CD4-positive, alpha-beta T cell treated with Interleukin-6 for 4 hours (primary cell): Measurements from ENCODE around the gene TAF9B.
"Not testable (repeated sequence)": the region's sequence is repeated elsewhere in the genome, so short reads cannot be mapped to it uniquely, and the experiment has no call there.

Source experiments
- DNase-seq: peaks from one replicate; pipeline ENCODE4 v3.0.0-alpha.2; 2020; ENCODE audit warnings: mixed read lengths

TAF9B gene, protein sequence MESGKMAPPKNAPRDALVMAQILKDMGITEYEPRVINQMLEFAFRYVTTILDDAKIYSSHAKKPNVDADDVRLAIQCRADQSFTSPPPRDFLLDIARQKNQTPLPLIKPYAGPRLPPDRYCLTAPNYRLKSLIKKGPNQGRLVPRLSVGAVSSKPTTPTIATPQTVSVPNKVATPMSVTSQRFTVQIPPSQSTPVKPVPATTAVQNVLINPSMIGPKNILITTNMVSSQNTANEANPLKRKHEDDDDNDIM

DNA sequence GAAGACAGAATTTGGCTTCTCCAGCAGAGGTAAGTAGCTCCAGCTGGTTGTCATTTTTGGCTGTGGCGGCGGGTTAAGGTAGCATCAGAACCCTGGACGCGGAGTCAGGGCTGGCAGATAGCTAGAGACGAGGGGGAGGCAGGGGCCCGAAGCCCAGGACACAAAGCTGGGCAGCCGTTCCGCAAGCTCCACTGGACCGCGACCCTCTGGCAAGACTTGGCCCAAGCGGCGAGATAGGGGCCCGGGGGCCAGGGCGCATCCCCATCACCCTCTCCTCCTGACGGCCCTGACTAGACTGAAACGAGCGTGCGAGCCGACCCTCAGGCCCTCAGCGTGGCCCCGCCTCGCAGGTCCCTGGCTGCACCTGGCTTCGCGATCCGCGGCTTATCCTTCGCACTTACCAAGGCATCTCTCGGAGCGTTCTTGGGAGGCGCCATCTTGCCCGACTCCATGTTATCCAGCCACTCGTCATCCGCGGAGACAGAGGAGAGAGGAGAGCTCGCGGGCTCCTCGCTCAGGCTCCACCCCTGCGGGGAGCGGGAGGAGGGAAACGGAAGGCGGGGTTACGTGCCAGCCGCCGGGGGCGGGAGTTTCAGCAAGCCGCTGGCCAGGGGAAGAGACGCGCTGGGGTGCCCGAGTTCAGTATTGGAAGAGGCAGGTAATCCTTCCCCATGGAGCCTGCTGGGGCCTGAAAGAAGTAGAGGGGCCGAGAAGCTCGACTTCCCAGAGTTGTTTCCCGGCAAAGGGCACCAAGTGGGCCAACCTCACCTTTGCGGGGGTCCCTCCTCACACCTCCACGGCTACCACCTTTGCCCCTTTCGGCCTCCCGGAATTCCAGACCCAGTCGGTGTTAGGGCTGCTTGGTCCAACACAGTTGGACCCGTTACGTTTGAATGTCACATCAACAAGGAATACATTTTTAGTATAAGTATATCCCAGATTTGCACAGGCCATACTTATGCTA lies at the start of gene TAF9B:
TAF9B (minus strand) TSS at position 491 of the 964 bp plus-strand sequence; CDS start at position 452, 39 bp downstream.
- DNase-seq: peak; percentile 86

DNA sequence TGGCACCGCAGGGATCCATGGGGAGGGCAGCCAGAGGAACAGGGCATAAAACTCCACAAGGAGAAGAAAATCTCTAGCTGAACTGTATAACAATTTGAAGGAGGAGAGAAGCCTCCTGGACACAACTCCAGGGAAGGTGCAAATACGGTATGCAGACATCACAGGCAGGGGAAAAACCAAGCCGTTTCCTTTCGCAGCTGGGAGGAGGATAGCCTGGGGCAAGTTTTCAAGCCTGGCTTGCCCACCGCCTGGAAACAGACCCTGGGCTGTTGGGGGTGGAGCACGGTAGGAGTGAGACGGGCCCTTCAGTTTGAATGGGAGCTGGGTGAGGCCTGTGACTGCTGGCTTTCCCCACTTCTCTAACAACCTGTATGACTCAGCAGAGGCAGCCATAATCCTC lies 43.4 kb upstream of the TAF9B start:
- no peak for DNase-seq

DNA sequence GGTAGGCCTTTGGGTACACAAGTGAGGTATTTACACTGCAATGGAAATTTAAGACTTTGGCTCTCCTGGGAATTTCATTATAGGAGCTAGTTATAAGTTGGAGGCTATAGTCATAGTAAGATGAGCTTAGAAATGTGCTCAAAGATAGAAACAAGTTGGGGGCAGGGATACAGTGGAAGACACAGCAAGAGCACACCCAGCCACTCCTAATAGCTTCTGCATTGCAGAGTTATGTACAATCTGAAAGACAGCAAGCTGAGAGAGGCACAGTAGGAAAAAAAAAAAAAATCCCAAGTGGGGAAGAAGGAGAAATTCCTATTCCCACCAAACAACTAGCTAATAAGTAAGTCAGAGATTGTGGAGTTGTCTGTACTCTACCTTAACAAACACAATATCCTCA lies 41.9 kb upstream of the TAF9B start:
- DNase-seq: no peak

DNA sequence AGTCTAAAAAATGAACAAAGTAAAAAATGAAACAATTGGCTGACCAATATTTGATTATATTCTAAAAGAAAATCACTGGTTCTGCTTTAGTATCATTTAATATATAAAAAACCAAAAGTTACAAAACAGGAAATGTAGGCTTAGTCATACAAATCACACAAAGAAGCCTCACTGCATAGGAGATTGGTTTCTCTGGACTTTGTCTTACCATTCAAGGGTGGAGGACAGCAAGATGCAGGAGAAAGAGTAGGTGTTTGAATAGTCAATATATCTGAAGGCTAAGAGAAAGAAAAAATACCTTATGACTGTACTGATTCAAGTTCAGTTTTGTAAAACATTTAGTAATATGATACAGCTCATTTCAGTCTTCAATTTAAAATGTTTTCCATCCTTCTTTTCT lies 28.6 kb upstream of the TAF9B start:
- DNase-seq: no peak

DNA sequence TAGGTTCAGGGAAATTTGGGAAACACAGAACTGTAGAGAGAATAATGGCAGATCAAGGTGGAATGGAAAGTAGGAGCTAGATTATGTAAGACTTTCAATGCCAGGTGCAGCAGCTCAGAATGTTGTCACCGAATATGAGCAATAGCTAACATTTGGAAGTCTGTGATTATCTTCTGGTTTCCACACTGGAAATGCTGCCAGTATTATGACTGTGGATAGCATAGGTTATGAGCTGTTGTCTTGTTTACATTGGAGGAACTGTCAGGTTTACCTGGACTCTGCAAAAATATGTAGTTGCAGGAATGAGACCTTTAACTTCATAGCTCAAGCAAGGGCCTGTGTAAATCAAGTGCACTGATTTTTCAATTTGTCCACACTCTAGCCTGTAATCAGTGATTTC lies 26.0 kb upstream of the TAF9B start:
- DNase-seq: no peak

DNA sequence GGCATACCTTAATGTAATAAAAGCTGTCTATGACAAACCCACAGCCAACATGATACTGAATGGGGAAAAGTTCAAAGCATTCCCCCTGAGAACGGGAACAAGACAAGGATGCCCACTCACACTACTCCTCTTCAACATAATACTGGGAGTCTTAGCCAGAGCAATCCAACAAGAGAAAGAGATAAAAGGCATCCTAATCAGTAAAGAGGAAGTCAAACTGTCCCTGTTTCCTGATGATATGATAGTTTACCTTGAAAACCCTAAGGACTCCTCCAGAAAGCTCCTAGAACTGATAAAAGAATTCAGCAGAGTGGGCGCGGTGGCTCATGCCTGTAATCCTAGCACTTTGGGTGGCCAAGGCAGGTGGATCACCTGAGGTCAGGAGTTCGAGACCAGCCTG lies 23.7 kb upstream of the TAF9B start:
- not testable (repeated sequence) for DNase-seq

DNA sequence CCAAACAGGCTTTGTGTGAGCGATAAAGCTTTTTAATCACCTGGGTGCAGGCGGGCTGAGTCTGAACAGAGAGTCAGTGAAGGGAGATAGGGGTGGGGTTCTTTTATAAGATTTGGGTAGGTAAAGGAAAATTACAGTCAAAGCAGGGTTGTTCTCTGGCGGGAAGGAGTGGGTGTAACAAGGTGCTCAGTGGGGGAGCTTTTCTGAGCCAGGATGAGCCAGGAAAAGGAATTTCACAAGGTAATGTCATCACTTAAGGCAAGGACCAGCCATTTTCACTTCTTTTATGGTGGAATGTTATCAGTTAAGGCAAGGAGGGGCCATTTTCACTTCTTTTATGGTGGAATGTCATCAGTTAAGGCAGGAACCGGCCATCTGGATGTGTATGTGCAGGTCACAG lies 21.3 kb upstream of the TAF9B start:
- DNase-seq: not testable (repeated sequence)

DNA sequence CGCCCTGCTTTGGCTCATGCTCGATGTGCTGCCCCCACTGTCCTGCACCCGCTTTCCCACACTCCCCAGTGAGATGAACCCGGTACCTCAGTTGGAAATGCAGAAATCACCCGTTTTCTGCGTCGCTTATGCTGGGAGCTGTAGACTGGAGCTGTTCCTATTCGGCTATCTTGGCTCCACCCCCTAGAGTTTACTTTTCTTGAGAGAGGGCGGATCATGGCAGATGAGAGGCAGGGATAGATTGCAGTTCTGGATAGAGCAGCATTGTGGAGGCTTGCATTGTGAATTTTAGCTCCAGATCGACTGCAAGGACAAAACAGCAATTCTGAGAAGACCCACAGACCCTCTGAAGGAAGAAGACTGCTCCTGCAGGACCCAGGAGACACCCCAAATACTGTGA lies 18.4 kb upstream of the TAF9B start:
- not testable (repeated sequence) for DNase-seq

DNA sequence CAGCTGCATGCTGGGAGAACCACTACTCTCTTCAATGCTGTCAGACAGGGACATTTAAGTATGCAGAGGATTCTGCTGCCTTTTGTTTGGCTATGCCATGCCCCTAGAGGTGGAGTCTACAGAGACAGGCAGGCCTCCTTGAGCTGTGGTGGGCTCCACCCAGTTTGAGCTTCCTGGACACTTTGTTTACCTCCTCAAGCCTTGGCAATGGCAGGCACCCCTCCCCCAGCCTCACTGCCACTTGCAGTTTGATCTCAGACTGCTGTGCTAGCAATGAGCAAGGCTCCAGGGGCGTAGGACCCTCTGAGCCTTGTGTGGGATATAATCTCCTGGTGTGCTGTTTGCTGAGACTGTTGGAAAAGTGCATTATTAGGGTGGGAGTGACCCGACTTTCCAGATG lies 17.9 kb upstream of the TAF9B start:
- DNase-seq: peak; percentile 20

DNA sequence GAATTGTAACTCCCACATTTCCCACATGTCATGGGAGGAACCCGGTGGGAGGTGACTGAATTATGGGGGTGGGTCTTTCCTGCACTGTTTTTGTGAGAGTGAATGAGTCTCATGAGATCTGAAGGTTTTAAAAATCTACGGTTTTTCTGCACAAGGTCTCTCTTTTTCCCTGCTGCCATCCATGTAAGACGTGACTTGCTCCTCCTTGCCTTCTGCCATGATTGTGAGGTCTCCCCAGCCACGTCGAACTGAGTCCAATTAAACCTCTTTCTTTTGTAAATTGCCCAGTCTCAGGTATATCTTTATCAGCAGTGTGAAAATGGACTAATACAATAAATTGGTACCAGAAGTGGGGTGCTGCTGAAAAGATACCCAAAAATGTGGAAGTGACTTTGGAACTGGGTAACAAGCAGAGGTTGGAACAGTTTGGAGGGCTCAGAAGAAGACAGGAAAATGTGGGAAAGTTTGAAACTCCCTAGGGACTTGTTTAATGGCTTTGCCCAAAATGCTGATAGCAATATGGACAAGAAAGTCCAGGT lies 7.6 kb upstream of the TAF9B start:
- DNase-seq: not testable (repeated sequence)

DNA sequence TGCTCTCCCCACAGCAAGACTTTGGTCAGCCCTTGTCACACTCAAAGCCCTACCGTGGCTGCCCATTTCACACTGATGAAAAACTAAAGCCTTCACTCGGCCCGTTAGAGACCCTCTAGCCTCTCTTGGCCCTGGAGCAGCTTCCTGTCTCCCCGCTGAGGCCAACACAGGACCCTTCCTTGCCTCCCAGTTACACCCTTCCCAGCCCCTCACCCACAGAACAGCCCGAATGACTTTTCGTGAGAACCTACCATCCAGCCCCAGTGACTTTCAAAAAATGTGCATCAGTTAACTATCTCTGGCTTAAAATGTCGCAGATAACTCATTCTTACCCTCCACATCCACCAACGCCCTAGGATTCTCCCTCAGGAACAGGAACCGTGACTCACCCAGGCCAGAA lies 756 bp upstream of the TAF9B start:
- DNase-seq: no peak

DNA sequence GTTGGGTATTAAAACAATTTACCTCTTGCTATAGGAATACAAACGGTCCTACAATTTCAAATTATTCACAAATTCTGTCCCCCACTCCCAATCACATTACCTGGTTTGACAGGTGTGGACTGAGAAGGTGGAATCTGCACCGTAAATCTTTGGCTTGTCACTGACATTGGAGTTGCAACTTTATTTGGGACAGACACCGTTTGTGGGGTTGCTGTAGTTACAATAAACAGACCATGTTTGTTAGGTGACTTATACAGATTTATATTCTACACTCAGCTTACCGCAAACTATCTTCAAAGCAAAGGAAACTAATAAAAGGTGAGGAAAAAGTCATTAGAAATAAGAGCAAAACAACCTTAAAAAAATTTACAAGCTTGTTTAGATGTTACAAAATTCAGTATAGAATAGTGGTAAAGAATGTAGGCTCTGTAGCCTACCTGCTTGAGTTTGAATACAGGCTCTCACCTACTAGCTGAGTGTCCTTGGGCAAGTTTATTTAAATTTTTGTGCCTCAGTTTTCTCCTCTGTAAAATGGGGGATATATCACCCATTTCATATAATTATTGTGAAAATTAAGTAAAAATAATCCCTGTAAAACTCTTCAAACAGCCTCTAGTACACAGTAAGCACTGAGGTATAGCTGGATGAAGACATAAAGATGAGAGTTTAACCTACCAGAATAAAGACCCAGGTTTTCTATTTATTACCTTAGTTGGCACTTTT lies 6.1 kb downstream of the TAF9B start:
- DNase-seq: no peak

DNA sequence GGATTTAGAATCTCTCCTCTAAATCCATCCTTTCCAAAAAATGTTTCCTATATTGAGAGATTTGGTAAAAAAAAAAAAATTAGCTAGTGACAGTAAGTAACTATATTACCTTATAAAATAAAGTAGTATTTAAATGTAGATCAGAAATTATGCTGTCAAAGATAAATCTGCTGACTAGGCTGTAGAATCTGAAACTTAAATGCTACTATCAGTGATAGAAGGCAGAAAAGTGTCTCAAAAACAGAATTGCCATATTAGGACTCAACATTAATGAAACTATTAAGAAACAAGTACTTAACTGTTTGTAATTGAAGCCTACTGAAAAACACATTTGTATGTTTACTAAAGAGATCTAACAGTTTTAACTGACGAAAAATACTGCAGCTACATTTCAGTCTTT lies 8.3 kb downstream of the TAF9B start:
- DNase-seq: no peak

DNA sequence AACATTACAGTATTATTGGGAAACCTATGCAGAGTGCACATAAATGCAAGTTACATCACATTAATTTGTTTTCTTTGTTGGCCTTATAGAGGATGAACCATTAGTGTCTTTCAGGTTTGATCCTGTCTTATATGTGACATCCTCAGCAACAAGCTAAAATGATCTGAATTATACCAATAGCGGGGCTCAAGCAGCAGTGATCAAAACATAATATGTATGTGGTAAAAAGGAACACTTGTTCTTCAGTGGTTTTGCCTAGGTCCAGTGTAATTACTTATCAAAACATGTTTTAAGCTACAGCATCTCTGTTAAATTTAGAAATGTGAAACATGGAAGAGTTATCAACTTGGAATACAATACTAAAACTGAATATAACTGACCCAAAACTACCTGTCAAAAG lies 9.1 kb downstream of the TAF9B start:
- DNase-seq: no peak

DNA sequence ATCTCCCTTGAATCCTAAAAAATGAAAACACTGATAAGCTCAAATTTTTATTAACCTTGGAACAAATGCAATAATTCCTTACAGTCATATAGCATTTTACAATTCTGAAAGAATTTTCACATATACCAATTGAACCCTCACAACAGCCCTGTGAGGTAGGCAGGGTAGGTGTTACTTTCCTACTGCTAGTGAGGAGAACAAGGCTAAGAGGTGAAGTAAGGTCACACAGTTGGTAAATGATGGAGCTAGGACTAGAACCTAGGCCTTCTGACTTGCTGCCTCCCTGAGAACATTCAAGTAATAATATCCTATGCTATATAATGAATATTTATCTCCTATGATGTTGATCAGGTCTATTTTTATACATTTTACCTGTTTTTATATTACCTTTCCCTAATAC lies 9.7 kb downstream of the TAF9B start:
- no peak for DNase-seq

DNA sequence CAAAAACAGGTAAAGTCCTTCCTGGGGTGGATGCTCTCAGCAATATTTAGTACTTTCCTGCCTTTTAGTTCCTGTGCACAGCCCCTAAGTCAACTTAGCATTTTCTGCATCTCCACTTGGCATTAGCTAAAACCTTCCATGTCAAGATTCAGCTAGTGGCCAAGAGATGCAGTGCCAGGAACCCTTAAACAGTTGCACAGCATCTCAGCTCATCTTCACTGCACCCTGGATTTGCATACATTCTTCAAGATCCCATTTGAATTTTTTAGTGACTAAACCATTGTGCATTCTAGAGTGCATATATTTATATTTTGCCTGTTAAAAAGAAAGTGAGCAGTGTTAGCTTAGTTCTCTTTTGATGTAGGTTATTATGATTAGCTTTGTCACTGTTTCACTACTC lies 13.7 kb downstream of the TAF9B start:
- DNase-seq: not testable (repeated sequence)

DNA sequence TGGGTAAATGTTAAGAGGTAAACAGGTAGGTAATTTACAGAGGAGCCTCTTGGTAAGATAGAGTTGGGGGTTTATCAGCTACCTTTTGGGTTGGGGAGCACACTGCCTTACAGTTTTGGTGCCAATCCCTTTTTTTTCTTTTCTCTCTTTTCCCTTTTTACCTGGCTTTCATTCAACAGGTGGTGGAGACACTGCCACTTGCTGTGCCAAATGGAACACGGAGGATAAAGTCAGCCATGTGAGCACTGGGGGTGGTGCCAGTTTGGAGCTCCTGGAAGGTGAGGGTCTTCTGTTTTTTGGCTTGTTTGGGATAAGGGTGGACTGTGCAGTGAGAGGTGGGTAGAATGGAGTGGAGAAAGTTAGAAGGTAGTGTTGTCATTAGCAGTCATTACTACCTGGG lies 14.3 kb downstream of the TAF9B start:
- DNase-seq: no peak

DNA sequence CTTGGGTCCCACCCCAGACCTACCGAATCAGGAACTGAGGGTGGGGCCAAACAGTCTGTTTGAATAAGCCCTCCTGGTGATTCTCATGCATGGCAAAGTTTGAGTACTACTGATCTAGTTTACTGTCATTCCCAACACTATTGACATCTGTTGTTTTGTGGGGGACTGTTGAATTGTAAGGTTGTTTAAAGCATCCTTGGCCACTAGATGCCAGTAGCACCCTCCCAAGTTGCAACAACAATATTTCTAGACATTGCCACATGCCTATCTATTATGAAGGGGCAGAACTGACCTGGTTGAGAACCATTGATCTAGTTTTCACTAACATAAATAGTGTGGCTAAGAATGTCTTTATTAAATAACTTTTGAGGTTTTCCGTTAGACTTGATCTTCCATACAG lies 15.1 kb downstream of the TAF9B start:
- no peak for DNase-seq

DNA sequence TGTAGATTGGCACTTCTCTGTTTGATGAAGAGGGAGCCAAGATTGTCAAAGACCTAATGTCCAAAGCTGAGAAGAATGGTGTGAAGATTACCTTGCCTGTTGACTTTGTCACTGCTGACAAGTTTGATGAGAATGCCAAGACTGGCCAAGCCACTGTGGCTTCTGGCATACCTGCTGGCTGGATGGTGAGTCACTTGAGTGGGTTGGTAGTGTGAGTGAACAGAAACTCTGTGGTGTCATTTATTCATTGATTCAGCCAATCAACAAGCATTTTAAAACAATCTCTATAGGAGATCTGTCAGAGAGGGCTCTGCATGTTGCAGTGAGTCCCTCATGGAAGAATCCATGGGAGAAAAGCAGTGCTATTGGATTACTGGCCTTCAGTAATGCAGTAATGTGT lies 16.3 kb downstream of the TAF9B start:
- no peak for DNase-seq

DNA sequence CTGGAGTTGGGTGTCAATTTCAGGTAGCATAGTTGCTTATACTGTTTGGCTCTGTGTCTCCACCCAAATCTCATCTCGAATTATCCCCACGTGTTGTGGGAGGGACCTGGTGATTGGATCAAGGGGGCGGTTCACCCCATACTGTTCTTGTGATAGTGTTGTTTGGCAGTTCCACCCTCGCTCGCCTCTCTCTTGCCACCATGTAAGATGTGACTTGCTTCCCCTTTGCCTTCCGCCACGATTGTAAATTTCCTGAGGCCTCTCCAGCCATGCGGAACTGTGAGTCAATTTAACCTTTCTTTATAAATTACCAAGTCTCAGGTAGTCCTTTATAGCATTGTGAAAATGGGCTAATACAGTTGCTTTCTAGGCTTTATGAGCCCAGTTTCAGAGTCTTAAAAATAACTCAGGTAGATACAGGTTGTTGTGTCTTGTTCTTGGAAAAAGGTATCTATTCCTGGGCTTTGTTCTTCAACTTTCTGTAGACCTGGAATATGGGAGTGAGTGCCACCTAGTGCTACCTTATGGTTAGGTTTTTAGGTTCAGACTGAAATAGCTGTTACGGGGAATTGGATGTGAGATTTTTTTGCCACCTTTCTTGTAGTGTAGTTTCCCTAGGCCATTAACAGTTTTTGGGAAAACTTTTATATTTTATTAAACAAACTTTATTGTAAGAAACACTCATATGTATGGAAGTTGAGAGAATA lies 19.8 kb downstream of the TAF9B start:
- DNase-seq: no peak

DNA sequence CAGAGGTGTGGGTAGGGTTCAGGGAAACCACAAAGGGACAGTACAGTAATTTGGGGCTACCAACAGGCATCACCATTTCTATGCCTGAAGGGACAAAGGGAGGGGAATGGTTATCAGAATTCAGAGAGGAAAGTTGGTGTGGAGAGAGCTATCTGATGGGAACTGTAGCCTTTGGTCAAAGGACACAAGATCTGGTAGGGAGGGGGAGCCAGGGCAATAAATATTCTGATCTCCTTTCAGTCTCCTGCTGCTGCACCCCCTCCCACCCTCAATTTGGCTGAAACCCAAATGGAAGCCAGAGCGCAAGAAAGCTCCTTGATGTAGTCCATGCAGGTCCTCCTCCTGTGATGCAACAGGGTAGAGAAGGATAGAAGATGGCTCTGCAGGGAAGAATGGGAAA lies 20.8 kb downstream of the TAF9B start:
- DNase-seq: no peak

DNA sequence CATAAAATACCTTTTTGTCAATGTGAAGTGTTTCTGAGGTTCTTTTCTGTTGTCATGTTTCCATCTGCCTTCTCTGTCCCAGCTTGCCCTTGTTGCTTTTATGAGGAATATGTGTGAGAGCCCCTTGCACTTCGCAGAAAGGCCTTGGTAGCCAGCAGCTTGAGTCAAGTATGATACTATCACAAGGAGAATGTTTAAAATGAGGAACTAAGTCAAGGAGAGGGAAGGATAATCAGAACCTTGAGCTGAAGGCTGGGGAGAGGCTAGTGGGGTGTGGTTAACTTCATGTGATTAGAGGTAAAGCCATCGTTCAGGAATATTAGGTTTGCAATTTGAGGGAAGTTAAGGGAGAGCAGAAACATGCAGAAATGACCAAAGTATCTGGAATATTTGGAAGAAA lies 22.7 kb downstream of the TAF9B start:
- DNase-seq: no peak

DNA sequence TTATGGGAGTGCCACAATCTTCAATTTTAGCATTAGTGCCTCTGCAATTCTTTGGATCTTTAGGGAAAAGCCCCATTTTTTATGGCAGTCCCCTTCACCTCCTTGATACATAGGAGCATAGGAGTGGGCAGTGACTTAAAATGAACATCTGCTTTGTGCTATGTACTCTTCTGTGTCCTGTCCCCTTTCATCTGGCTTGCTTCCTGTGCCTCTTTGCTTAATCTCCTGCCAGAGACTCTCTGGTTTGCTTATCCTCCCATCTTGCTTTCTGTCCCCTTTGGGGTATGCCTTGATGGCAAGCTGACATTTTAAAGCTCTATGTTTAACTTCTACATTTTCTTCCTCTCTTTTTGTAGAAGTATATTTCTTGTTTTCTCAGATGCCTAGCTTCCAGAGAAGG lies 23.1 kb downstream of the TAF9B start:
- DNase-seq: no peak
